Left ventricle myocardium inferior (tissue), 1 donor: ENCODE measurements around the gene PLCD4. TPM values are rescaled to one million over a fixed set of nuclear protein-coding genes. Genes with fewer than 3 reads are reported as not detected.

ENCODE experiments used
- DNase-seq: peaks from one replicate; pipeline ENCODE4 v3.0.0-alpha.2; 2020
- H3K27ac ChIP-seq: fragments of 200-600 bp; replicated peaks from 2 replicates; pipeline ENCODE4 v1.8.0; 2021
- H3K27me3 ChIP-seq: fragments of 200-600 bp; 2 replicates; pipeline ENCODE4 v1.8.0; 2021; ENCODE audit warnings: low read depth
- H3K36me3 ChIP-seq: fragments of 200-600 bp; 2 replicates; pipeline ENCODE4 v1.8.0; 2021
- H3K4me1 ChIP-seq: fragments of 200-600 bp; 2 replicates; pipeline ENCODE4 v1.8.0; 2021
- H3K4me3 ChIP-seq: fragments of 200-600 bp; 2 replicates; pipeline ENCODE4 v1.8.0; 2021; ENCODE audit warnings: mild to moderate bottlenecking, moderate library complexity
- H3K9me3 ChIP-seq: fragments of 200-600 bp; replicated peaks from 2 replicates; pipeline ENCODE4 v1.8.0; 2021
- intact Hi-C: fragments of 100-400 bp; cut with micrococcal nuclease; formaldehyde crosslinking; loops from one replicate; pipeline ENCODE4 v1.11.0; 2022
- total RNA-seq: library from RNA; stranded (reverse); fragmentation: NEBNext Ultra II Directional; extraction: Animal tissue kit (Norgen Biotek cat#: 25700); gene quantifications from one replicate; pipeline ENCODE4 v1.2.1, GENCODE V29; 2021
- TF ChIP-seq, protein P1 (sequence below): fragments of 200-600 bp; IDR thresholded peaks from 2 replicates; pipeline ENCODE4 v1.8.0; 2021; ENCODE audit warnings: antibody characterized with exemption, mild to moderate bottlenecking, borderline replicate concordance
- donor health status: DM: no; HTN: yes; CAD: no; lungs with severe emphysema.

The PLCD4 gene
- total RNA-seq, 1 donor from 2014 or later: 0.99 TPM

DNA sequence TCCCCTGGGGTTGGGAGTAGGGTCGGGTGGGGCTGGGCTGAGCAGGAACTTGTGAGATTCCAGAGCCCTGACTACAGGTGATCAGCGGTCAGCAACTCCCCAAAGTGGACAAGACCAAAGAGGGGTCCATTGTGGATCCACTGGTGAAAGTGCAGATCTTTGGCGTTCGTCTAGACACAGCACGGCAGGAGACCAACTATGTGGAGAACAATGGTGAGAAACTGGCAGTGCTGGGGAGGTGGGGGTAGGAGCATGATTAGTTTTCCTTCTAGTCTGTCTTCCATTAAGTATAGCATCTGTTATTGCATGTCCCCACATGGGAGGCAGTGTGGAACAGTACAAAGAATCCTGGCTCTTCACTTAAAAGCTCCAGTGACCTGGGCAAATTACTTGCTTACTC is 28.0 kb downstream of the PLCD4 start:
- TF ChIP-seq, protein P1, sequence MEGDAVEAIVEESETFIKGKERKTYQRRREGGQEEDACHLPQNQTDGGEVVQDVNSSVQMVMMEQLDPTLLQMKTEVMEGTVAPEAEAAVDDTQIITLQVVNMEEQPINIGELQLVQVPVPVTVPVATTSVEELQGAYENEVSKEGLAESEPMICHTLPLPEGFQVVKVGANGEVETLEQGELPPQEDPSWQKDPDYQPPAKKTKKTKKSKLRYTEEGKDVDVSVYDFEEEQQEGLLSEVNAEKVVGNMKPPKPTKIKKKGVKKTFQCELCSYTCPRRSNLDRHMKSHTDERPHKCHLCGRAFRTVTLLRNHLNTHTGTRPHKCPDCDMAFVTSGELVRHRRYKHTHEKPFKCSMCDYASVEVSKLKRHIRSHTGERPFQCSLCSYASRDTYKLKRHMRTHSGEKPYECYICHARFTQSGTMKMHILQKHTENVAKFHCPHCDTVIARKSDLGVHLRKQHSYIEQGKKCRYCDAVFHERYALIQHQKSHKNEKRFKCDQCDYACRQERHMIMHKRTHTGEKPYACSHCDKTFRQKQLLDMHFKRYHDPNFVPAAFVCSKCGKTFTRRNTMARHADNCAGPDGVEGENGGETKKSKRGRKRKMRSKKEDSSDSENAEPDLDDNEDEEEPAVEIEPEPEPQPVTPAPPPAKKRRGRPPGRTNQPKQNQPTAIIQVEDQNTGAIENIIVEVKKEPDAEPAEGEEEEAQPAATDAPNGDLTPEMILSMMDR: no peak
- DNase-seq: no peak
- H3K36me3 ChIP-seq: peaks cover 73% of the 10 kb centered on the region
- no peaks in the 10 kb centered on the region for H3K9me3 ChIP-seq
- no peak overlapping the region for H3K4me3 ChIP-seq
- H3K27me3 ChIP-seq: no peaks in the 10 kb centered on the region
- intact Hi-C loops: no loop called here
- H3K4me1 ChIP-seq: no peaks in the 10 kb centered on the region
- H3K27ac ChIP-seq: no peak overlapping the region

DNA sequence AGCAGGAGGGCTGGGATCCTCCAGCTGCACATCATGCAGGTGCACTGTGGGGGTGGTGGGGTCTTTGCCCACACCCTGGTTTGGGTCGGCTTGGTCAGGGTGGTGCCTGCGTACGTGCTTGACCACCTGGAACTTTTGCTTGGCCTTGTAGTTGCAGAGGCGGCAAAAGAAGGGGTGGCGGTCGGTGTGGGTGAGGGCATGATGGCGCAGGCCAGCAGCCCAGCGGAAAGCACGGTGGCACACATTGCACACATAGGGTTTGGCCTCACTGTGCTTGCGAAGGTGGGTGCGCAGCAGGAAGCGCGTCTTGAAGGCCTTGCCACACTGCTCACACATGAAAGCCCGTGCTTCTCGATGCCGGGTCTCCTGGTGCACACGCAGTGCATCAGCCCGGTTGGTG is 30.7 kb downstream of the PLCD4 start:
- TF ChIP-seq, protein P1: no peak
- no peaks in the 10 kb centered on the region for H3K4me1 ChIP-seq
- peaks cover 97% of the 10 kb centered on the region for H3K36me3 ChIP-seq
- H3K27ac ChIP-seq: no peak overlapping the region
- no peaks in the 10 kb centered on the region for H3K27me3 ChIP-seq
- intact Hi-C loops: no loop called here
- DNase-seq: no peak
- no peaks in the 10 kb centered on the region for H3K9me3 ChIP-seq
- no peak overlapping the region for H3K4me3 ChIP-seq

DNA sequence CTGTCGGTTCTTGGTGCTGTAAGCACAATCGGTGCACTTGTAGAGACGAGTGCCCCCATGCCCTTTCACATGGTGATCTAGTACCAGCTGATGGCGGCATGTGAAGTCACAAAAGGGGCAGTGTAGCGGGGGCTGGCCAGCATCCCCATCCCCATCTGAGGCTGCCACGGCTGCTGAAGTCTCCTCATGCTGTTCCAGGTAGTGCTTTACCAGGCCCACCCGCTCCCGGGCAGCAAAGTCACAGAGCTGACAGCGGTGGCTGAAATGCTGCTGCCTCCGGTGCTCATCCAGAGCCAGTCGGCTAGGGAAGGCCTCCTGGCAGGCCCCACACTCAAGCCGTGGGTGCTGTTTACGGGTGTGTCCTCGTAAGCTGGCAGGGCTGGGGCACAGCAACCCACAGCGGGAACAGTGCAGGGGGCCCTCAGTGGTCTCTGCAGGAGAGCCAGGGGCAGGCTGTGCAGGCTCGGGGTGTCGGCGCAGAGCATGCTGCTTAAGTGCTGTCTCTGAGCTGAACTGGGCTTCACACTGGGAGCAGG is 34.5 kb downstream of the PLCD4 start:
- Histone ChIP-seq H3K36me3 (peaks cover 94% of the 10 kb centered on the region), H3K27ac (no peak overlapping the region), H3K4me1 (no peaks in the 10 kb centered on the region), H3K4me3 (no peak overlapping the region), H3K27me3 (no peaks in the 10 kb centered on the region), H3K9me3 (no peaks in the 10 kb centered on the region)
- intact Hi-C loops: no loop called here
- no peak for DNase-seq
- TF ChIP-seq, protein P1: no peak

DNA sequence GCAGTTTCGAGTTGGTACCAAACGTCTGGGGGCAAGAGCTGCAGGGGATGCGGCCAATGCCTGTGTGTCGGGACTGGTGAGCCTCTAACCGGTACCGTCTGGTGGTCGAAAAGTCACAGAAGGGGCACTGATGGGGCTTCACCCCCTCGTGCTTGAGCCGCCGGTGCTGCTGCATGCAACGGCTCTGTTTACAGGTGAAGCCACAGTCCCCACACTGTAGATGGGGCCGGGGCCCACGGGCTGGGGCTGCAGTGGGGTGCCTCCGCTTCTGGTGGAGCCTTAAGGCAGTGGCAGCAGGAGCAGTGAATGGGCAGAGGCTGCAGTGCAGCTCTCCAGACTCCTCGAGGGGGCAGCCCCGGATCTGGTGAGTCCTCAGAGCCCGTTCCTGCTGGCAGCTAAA is 35.1 kb downstream of the PLCD4 start:
- H3K27me3 ChIP-seq: no peaks in the 10 kb centered on the region
- intact Hi-C loops: no loop called here
- TF ChIP-seq, protein P1: no peak
- DNase-seq: no peak
- H3K9me3 ChIP-seq: no peaks in the 10 kb centered on the region
- H3K36me3 ChIP-seq: peaks cover 93% of the 10 kb centered on the region
- no peak overlapping the region for H3K4me3 ChIP-seq
- no peaks in the 10 kb centered on the region for H3K4me1 ChIP-seq
- H3K27ac ChIP-seq: no peak overlapping the region

DNA sequence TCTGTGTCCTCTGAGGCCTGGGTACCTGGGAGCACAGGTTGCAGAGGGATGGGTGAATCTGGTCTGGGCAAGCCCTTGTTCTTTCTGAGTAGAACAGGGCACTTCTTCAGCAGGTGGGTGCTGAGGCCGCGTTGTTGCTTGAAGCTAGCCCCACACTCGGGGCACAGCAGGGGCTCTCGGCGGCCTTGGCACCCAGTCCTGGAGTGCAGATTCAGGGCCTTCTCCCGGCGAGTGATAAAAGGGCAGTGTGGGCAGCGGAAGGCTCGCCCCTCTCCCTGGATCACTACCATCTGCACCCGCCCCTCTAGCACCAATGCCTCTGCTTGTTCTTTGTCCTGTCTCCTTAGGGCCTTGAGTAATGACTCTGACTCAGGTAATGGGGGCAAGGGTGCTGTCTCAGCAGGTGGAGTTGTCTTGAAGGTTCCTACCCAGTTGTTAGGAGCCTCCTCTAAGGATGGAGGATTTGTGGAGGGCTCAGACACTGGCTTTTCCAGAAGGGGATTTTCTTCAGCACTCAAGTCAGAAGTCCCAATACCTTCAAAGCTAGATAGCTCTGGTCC is 36.1 kb downstream of the PLCD4 start:
- intact Hi-C loops: no loop called here

More for the DNA sequence above, 36.1 kb downstream of the PLCD4 start:
- Histone ChIP-seq H3K9me3 (no peaks in the 10 kb centered on the region), H3K4me1 (no peaks in the 10 kb centered on the region), H3K36me3 (peaks cover 93% of the 10 kb centered on the region), H3K4me3 (no peak overlapping the region), H3K27me3 (no peaks in the 10 kb centered on the region), H3K27ac (no peak overlapping the region)
- TF ChIP-seq, protein P1: no peak
- DNase-seq: no peak
